Fibroblast of pulmonary artery (primary cell): ENCODE data around the gene LRRC8E.

Experiments used
- DNase-seq: peaks from one replicate; pipeline ENCODE4 v3.0.0-alpha.2; 2010; ENCODE audit warnings: low read depth
- H3K4me3 ChIP-seq: replicated peaks from 2 replicates; pipeline ENCODE4 v1.5.1; 2011; ENCODE audit warnings: low read depth, mild to moderate bottlenecking, control low read depth, low read length, moderate library complexity
- CTCF ChIP-seq: IDR thresholded peaks from 2 replicates; pipeline ENCODE4 v1.5.1; 2011; ENCODE audit warnings: mild to moderate bottlenecking, control low read depth, low read length, inconsistent platforms; ENCODE audit errors: missing control alignments

LRRC8E gene

GRCh38 chr19:7922836-7923195, 34.5 kb downstream of the LRRC8E start:
- DNase-seq = no peak
- no peak overlapping the region for H3K4me3 ChIP-seq
- TF ChIP-seq CTCF = no peak

- no peak for TF ChIP-seq CTCF
- H3K4me3 ChIP-seq = no peak overlapping the region
- DNase-seq = no peak
These were observed 35.2 kb downstream of the LRRC8E start for GRCh38 chr19:7923295-7924191.

GRCh38 chr19:7924241-7924640, 35.9 kb downstream of the LRRC8E start:
- H3K4me3 ChIP-seq = no peak overlapping the region
- TF ChIP-seq CTCF = no peak
- DNase-seq = no peak

GRCh38 chr19:7924651-7925170, 36.4 kb downstream of the LRRC8E start:
- no peak overlapping the region for H3K4me3 ChIP-seq
- DNase-seq = no peak
- TF ChIP-seq CTCF = no peak

- peak; percentile 80 for DNase-seq
- H3K4me3 ChIP-seq = peak overlapping the region; percentile 19
These were observed 37.0 kb downstream of the LRRC8E start for GRCh38 chr19:7925171-7925851.

More at GRCh38 chr19:7925171-7925851, 37.0 kb downstream of the LRRC8E start:
- TF ChIP-seq CTCF = peak; percentile 63
